NCI-H524 (cell line): ENCODE data around the gene GCC1.

Experiments
- DNase-seq, 2 experiments: peaks; one replicate each; lab custom pipeline; 2025; lab: John Stamatoyannopoulos, UW

The GCC1 gene

DNA sequence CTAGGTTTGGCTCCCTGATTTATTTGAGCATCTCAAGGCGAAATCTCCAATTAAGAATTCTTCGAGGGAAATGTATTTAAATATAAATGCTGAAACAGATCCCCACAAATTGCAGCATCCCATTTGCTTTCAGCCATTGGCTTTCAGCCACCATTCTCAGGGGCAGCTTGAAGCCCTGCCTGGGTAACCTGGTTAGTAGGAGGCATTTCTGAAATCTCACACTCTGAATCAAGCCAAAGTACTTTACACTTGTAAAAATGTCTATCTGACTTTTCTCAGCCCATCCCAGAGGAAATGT lies 49.1 kb downstream of the GCC1 start:
- peak in 1 of 2 experiments; percentile 24 for DNase-seq

DNA sequence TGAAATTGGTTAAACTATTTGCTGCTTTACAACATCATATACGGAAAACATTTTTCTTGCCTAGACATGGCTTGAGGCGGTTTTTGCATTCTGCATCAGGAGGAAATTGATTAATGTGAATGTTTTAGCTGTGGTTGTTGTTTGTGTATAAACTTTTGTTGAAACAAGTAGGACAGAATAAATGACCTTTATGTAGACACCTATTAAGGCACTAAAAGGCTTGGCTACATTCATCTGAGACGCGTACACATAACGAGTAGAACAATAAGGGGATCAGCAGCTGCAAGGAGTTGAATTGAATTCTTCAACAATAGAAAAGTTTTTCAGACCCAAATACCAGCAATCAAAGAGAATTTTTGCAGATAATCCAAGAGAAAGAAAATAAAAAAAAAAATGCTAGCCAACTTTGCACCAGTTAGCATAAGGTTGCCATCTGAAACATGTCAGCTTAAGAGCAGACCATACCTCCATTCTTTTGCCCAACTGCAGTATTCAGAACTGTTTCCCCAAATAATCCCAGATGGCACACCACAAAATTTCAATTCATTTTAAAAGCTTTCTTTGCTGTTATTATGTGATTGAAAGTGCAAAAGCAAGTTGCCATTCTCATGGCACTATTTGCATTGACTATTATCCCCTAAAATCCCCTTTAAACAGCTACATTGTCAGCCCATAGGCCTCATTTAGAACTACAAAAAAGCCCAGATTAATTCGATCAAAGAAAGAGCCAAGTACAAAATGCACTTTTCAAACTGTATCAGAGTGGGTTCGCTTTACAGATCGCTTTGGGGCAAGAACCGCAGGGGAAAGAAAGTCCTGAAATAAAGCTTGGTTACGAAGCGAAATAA lies 49.6 kb downstream of the GCC1 start:
- DNase-seq = no peak

DNA sequence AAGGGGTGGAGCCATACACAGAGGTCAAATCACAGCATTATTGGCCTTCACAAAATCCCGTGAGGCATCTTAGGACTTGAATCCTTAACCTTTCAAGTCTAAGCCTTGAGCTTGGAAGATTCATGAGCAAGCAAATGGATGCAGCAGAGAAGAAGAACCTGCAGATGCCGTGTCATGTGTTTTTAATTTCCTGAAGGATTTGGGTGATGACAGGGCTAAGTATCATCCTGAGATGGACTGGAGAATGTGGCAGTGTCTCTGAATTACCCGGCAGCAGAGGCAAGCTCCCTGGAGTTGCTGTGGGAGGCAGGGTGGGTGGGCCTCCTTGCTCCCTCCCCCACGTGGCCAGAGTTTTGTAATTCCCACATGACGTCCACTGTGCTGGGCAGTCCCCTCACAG lies 50.8 kb downstream of the GCC1 start:
- no peak for DNase-seq

DNA sequence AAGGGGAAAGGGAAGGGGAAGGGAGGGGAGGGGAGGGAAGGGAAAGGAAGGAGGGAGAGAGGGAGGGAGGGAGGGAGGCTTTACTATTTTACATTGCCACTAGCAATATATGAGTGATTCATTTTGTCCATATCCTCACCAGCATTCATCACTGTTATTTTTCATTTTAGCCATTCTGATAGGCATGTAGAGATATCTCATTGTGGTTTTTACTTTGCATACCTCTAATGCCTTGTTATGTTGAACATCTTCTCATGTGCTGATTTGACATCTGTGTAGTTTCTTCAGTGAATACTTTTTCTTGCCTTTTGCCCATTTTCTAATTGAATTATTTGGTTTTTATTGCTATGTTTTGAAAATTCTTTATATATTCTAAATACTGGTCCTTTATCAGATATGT lies 52.7 kb downstream of the GCC1 start:
- DNase-seq = no peak

DNA sequence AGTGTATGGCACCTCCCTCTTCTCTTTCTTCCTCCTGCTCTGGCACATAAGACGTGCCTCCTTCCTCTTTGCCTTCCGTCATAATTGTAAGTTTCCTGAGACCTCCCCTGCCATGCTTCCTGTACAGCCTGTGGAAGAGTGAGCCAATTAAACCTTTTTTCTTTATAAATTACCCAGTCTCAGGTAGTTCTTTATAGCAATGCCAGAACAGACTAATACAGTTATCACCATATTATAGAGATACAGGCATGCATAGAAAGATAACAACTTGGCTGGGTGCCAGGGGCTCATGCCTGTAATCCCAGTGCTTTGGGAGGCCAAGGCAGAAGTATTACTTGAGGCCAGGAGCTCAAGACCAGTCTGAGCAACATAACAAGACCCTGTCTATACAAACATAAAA lies 53.2 kb downstream of the GCC1 start:
- DNase-seq = no peak
